Left ventricle myocardium inferior (tissue), 1 donor: ENCODE results near the gene C1orf105. TPM values are rescaled to one million over a fixed set of nuclear protein-coding genes. Genes with fewer than 3 reads are reported as not detected.

ENCODE experiments used
- DNase-seq: peaks from one replicate; pipeline ENCODE4 v3.0.0-alpha.2; 2020
- H3K27ac ChIP-seq: fragments of 200-600 bp; replicated peaks from 2 replicates; pipeline ENCODE4 v1.8.0; 2021
- H3K27me3 ChIP-seq: fragments of 200-600 bp; 2 replicates; pipeline ENCODE4 v1.8.0; 2021; ENCODE audit warnings: low read depth
- H3K36me3 ChIP-seq: fragments of 200-600 bp; 2 replicates; pipeline ENCODE4 v1.8.0; 2021
- H3K4me1 ChIP-seq: fragments of 200-600 bp; 2 replicates; pipeline ENCODE4 v1.8.0; 2021
- H3K4me3 ChIP-seq: fragments of 200-600 bp; 2 replicates; pipeline ENCODE4 v1.8.0; 2021; ENCODE audit warnings: mild to moderate bottlenecking, moderate library complexity
- H3K9me3 ChIP-seq: fragments of 200-600 bp; replicated peaks from 2 replicates; pipeline ENCODE4 v1.8.0; 2021
- CTCF ChIP-seq: fragments of 200-600 bp; IDR thresholded peaks from 2 replicates; pipeline ENCODE4 v1.8.0; 2021; ENCODE audit warnings: antibody characterized with exemption, mild to moderate bottlenecking, borderline replicate concordance
- intact Hi-C: fragments of 100-400 bp; cut with micrococcal nuclease; formaldehyde crosslinking; loops from one replicate; pipeline ENCODE4 v1.11.0; 2022
- total RNA-seq: library from RNA; stranded (reverse); fragmentation: NEBNext Ultra II Directional; extraction: Animal tissue kit (Norgen Biotek cat#: 25700); gene quantifications from one replicate; pipeline ENCODE4 v1.2.1, GENCODE V29; 2021
- donor health status: DM: no; HTN: yes; CAD: no; lungs with severe emphysema.

The C1orf105 gene
- total RNA-seq, 1 donor from 2014 or later = 8.5 TPM

GRCh38 chr1:172450524-172450885 is 30.0 kb downstream of the C1orf105 start:
- no peak for DNase-seq
- H3K27me3 ChIP-seq = no peaks in the 10 kb centered on the region
- no peaks in the 10 kb centered on the region for H3K9me3 ChIP-seq
- intact Hi-C loops = no loop called here
- no peak for TF ChIP-seq CTCF
- no peaks in the 10 kb centered on the region for H3K36me3 ChIP-seq
- peak overlapping the region; percentile 37 for H3K27ac ChIP-seq
- peaks cover 27% of the 10 kb centered on the region for H3K4me1 ChIP-seq
- H3K4me3 ChIP-seq = no peak overlapping the region

GRCh38 chr1:172451002-172451443 is 30.5 kb downstream of the C1orf105 start:
- TF ChIP-seq CTCF = no peak
- H3K27ac ChIP-seq = peak overlapping the region; percentile 37
- H3K27me3 ChIP-seq = no peaks in the 10 kb centered on the region
- peaks cover 27% of the 10 kb centered on the region for H3K4me1 ChIP-seq
- intact Hi-C loops = no loop called here
- no peak for DNase-seq
- H3K4me3 ChIP-seq = no peak overlapping the region
- no peaks in the 10 kb centered on the region for H3K36me3 ChIP-seq
- no peaks in the 10 kb centered on the region for H3K9me3 ChIP-seq

GRCh38 chr1:172452536-172453152 is 32.2 kb downstream of the C1orf105 start:
- peak overlapping the region; percentile 71 for H3K27ac ChIP-seq

GRCh38 chr1:172453153-172453545 is 32.7 kb downstream of the C1orf105 start:
- no peak for TF ChIP-seq CTCF
- H3K4me3 ChIP-seq = peak overlapping the region; percentile 32
- peak overlapping the region; percentile 71 for H3K27ac ChIP-seq
- H3K4me1 ChIP-seq = peaks cover 27% of the 10 kb centered on the region
- no peaks in the 10 kb centered on the region for H3K9me3 ChIP-seq
- no peak for DNase-seq
- no peaks in the 10 kb centered on the region for H3K36me3 ChIP-seq
- H3K27me3 ChIP-seq = no peaks in the 10 kb centered on the region
- intact Hi-C loops = no loop called here

More at GRCh38 chr1:172452536-172453152, 32.2 kb downstream of the C1orf105 start:
- DNase-seq = no peak
- no peaks in the 10 kb centered on the region for H3K9me3 ChIP-seq
- H3K4me3 ChIP-seq = peak overlapping the region; percentile 32
- intact Hi-C loops = no loop called here
- peaks cover 27% of the 10 kb centered on the region for H3K4me1 ChIP-seq
- no peaks in the 10 kb centered on the region for H3K36me3 ChIP-seq
- TF ChIP-seq CTCF = no peak
- H3K27me3 ChIP-seq = no peaks in the 10 kb centered on the region

- Histone ChIP-seq H3K4me1 (peaks cover 27% of the 10 kb centered on the region), H3K36me3 (no peaks in the 10 kb centered on the region), H3K27me3 (no peaks in the 10 kb centered on the region), H3K9me3 (no peaks in the 10 kb centered on the region), H3K4me3 (peak overlapping the region; percentile 32), H3K27ac (no peak overlapping the region)
- DNase-seq = no peak
- intact Hi-C loops = no loop called here
- no peak for TF ChIP-seq CTCF
These were observed 33.1 kb downstream of the C1orf105 start for GRCh38 chr1:172453607-172454006.
